Upper lobe of left lung (tissue), 4 donors: ENCODE data around the gene PRAF2.

ENCODE experiments used
- CTCF ChIP-seq, 6 experiments: fragments of 450-650 bp in 4 of 6; fragments of 200-600 bp in 2 of 6; sonication (generic) in 2 of 6; IDR thresholded peaks; one replicate each; pipeline ENCODE4 v1.5.1; 2016 to 2019; ENCODE audit warnings: antibody characterized with exemption in 6 of 6
- EP300 ChIP-seq, 4 donors: sonication (generic); formaldehyde crosslinking; IDR thresholded peaks; one replicate each; pipeline ENCODE4 v1.5.1; 2017; ENCODE audit warnings: antibody characterized with exemption in 4 of 4, control low read depth in 2 of 4
- POLR2A ChIP-seq, 4 donors: fragments of 450-650 bp; IDR thresholded peaks; one replicate each; pipeline ENCODE4 v1.5.1; 2016 to 2017; ENCODE audit warnings: antibody characterized with exemption in 4 of 4, mild to moderate bottlenecking in 2 of 4
- POLR2AphosphoS5 ChIP-seq, 2 donors: sonication (generic); formaldehyde crosslinking; IDR thresholded peaks; one replicate each; pipeline ENCODE4 v1.5.1; 2017; ENCODE audit warnings: antibody characterized with exemption in 2 of 2

GRCh38 chrX:49089553-49089952, 15.8 kb upstream of the PRAF2 start:
- TF ChIP-seq CTCF (IDR thresholded peaks at IDR 0.05) = no peak
- TF ChIP-seq POLR2A (IDR thresholded peaks at IDR 0.05) = no peak
- no peak for TF ChIP-seq EP300 (IDR thresholded peaks at IDR 0.05)
- TF ChIP-seq POLR2AphosphoS5 (IDR thresholded peaks at IDR 0.05) = no peak
